Nephron (organoid): ENCODE results near the gene CA12.
"Not testable (repeated sequence)": the region's sequence is repeated elsewhere in the genome, so short reads cannot be mapped to it uniquely, and the experiment has no call there.

Experiments
- H3K27ac Mint-ChIP-seq, 3 experiments: 2 replicates each; pipeline ENCODE4 v1.8.0; 2020; ENCODE audit warnings: mixed read lengths in 3 of 3, mild to moderate bottlenecking in 2 of 3, moderate library complexity in 1 of 3
- H3K27me3 Mint-ChIP-seq: 2 replicates; pipeline ENCODE4 v1.8.0; 2021; ENCODE audit warnings: low read depth, mild to moderate bottlenecking, moderate library complexity, mixed read lengths
- H3K36me3 Mint-ChIP-seq: 2 replicates; pipeline ENCODE4 v1.8.0; 2020; ENCODE audit warnings: low read depth, mixed read lengths
- H3K4me1 Mint-ChIP-seq: 2 replicates; pipeline ENCODE4 v1.8.0; 2020; ENCODE audit warnings: mixed read lengths
- H3K4me3 Mint-ChIP-seq, 3 experiments: 2 replicates each; pipeline ENCODE4 v1.8.0; 2020; ENCODE audit warnings: mild to moderate bottlenecking in 3 of 3, mixed read lengths in 3 of 3, moderate library complexity in 2 of 3
- H3K9me3 Mint-ChIP-seq: 2 replicates; pipeline ENCODE4 v1.8.0; 2020; ENCODE audit warnings: mixed read lengths
- CTCF ChIP-seq, 3 experiments: fragments of 200-600 bp; sonication (generic); IDR thresholded peaks; one replicate each; pipeline ENCODE4 v1.5.0; 2021; ENCODE audit warnings: antibody characterized with exemption in 3 of 3; ENCODE audit not compliant: unreplicated experiment in 3 of 3

The CA12 gene

GRCh38 chr15:63421433-63421832, 39.8 kb upstream of the CA12 start:
- H3K27me3 Mint-ChIP-seq, result no peaks in the 10 kb centered on the region
- peaks cover 28% of the 10 kb centered on the region for H3K4me1 Mint-ChIP-seq
- peaks cover 9% of the 10 kb centered on the region for H3K9me3 Mint-ChIP-seq
- no peak for TF ChIP-seq CTCF (IDR thresholded peaks at IDR 0.05; ENCODE audit: unreplicated experiment in 3 of 3)
- no peaks in the 10 kb centered on the region for H3K36me3 Mint-ChIP-seq
- H3K27ac Mint-ChIP-seq, result no peak overlapping the region
- no peak overlapping the region for H3K4me3 Mint-ChIP-seq

GRCh38 chr15:63420333-63420747, 38.7 kb upstream of the CA12 start:
- Mint-ChIP-seq H3K27ac (no peak overlapping the region), H3K4me3 (no peak overlapping the region), H3K27me3 (no peaks in the 10 kb centered on the region), H3K36me3 (no peaks in the 10 kb centered on the region), H3K4me1 (peaks cover 28% of the 10 kb centered on the region), H3K9me3 (peaks cover 2% of the 10 kb centered on the region)
- no peak for TF ChIP-seq CTCF (IDR thresholded peaks at IDR 0.05; ENCODE audit: unreplicated experiment in 3 of 3)

GRCh38 chr15:63418811-63419210, 37.2 kb upstream of the CA12 start:
- TF ChIP-seq CTCF (IDR thresholded peaks at IDR 0.05; ENCODE audit: unreplicated experiment in 3 of 3), result no peak
- H3K27ac Mint-ChIP-seq, result peak overlapping the region in 2 of 3 experiments; percentile 26 to 64
- no peak overlapping the region for H3K4me3 Mint-ChIP-seq
- no peaks in the 10 kb centered on the region for H3K9me3 Mint-ChIP-seq
- no peaks in the 10 kb centered on the region for H3K27me3 Mint-ChIP-seq
- H3K36me3 Mint-ChIP-seq, result no peaks in the 10 kb centered on the region
- peaks cover 28% of the 10 kb centered on the region for H3K4me1 Mint-ChIP-seq

GRCh38 chr15:63417721-63418120, 36.1 kb upstream of the CA12 start:
- Mint-ChIP-seq H3K27ac (peak overlapping the region in 1 of 3 experiments; percentile 26), H3K27me3 (peaks cover 2% of the 10 kb centered on the region), H3K36me3 (no peaks in the 10 kb centered on the region), H3K4me1 (peaks cover 30% of the 10 kb centered on the region), H3K9me3 (no peaks in the 10 kb centered on the region), H3K4me3 (no peak overlapping the region)
- TF ChIP-seq CTCF (IDR thresholded peaks at IDR 0.05; ENCODE audit: unreplicated experiment in 3 of 3), result no peak

- H3K27ac Mint-ChIP-seq, result peak overlapping the region in 1 of 3 experiments; percentile 26
- not testable (repeated sequence) for H3K36me3 Mint-ChIP-seq
These were observed 35.6 kb upstream of the CA12 start for GRCh38 chr15:63417274-63417673.

GRCh38 chr15:63414474-63415120, 33.0 kb upstream of the CA12 start:
- peaks cover 4% of the 10 kb centered on the region for H3K27me3 Mint-ChIP-seq
- H3K36me3 Mint-ChIP-seq, result no peaks in the 10 kb centered on the region
- H3K4me3 Mint-ChIP-seq, result no peak overlapping the region
- H3K27ac Mint-ChIP-seq, result no peak overlapping the region
- no peak for TF ChIP-seq CTCF (IDR thresholded peaks at IDR 0.05; ENCODE audit: unreplicated experiment in 3 of 3)
- H3K9me3 Mint-ChIP-seq, result no peaks in the 10 kb centered on the region
- H3K4me1 Mint-ChIP-seq, result peaks cover 32% of the 10 kb centered on the region

More at GRCh38 chr15:63417274-63417673, 35.6 kb upstream of the CA12 start:
- H3K27me3 Mint-ChIP-seq, H3K4me3 Mint-ChIP-seq, H3K9me3 Mint-ChIP-seq: not testable (repeated sequence)
- H3K4me1 Mint-ChIP-seq, result peaks cover 34% of the 10 kb centered on the region
